ENCODE data around the gene C16orf86. TPM values are rescaled to one million over a fixed set of nuclear protein-coding genes. Genes with fewer than 3 reads are reported as not detected.

C16orf86 gene
- total RNA-seq, 1 experiment from 2014 or later, result 4.9 TPM

GRCh38 chr16:67661101-67661761 lies 5.4 kb upstream of the C16orf86 start (continued):
- TF ChIP-seq ZNF532 (CRISPR knock-in tag; IDR thresholded peaks at IDR 0.05; ENCODE audit: borderline replicate concordance) (no peak), PREB (CRISPR knock-in tag; IDR thresholded peaks at IDR 0.05; ENCODE audit: borderline replicate concordance) (no peak), SP1 (CRISPR knock-in tag; conservative IDR thresholded peaks at IDR 0.05) (no peak), NFE2L1 (CRISPR knock-in tag; IDR thresholded peaks at IDR 0.05) (no peak), ZBTB43 (CRISPR knock-in tag; IDR thresholded peaks at IDR 0.05) (0 out of 2 replicates have a peak, but pooled peaks have one; percentile 26), ATF6 (CRISPR knock-in tag; IDR thresholded peaks at IDR 0.05) (no peak), ATF1 (CRISPR knock-in tag; IDR thresholded peaks at IDR 0.05) (no peak), E2F5 (CRISPR knock-in tag; IDR thresholded peaks at IDR 0.05) (0 out of 2 replicates have a peak, but pooled peaks have one; percentile 27), AR (CRISPR knock-in tag; IDR thresholded peaks at IDR 0.05) (no peak), MLX (CRISPR knock-in tag; IDR thresholded peaks at IDR 0.05) (no peak), SMAD3 (CRISPR knock-in tag; IDR thresholded peaks at IDR 0.05; ENCODE audit: borderline replicate concordance) (no peak), ZNF423 (CRISPR knock-in tag; IDR thresholded peaks at IDR 0.05) (no peak), MXD4 (CRISPR knock-in tag; IDR thresholded peaks at IDR 0.05; ENCODE audit: borderline replicate concordance) (no peak), TEAD1 (CRISPR knock-in tag; IDR thresholded peaks at IDR 0.05) (no peak; the same call in none of the 2 replicates), GRHL2 (CRISPR knock-in tag; IDR thresholded peaks at IDR 0.05; ENCODE audit: insufficient replicate concordance, severe bottlenecking) (no peak), USF1 (CRISPR knock-in tag; IDR thresholded peaks at IDR 0.05) (0 out of 2 replicates have a peak, but pooled peaks have one; percentile 25), FOXK1 (CRISPR knock-in tag; IDR thresholded peaks at IDR 0.05) (0 out of 2 replicates have a peak, but pooled peaks have one; percentile 2), STAT6 (CRISPR knock-in tag; conservative IDR thresholded peaks at IDR 0.05; ENCODE audit: low read depth) (no peak), MAX (CRISPR knock-in tag; IDR thresholded peaks at IDR 0.05) (0 out of 2 replicates have a peak, but pooled peaks have one; percentile 36)

Data from WTC11 (cell line).